ENCODE results near the gene ABHD2.
"Not testable (repeated sequence)": the region's sequence is repeated elsewhere in the genome, so short reads cannot be mapped to it uniquely, and the experiment has no call there.

ABHD2 gene

DNA sequence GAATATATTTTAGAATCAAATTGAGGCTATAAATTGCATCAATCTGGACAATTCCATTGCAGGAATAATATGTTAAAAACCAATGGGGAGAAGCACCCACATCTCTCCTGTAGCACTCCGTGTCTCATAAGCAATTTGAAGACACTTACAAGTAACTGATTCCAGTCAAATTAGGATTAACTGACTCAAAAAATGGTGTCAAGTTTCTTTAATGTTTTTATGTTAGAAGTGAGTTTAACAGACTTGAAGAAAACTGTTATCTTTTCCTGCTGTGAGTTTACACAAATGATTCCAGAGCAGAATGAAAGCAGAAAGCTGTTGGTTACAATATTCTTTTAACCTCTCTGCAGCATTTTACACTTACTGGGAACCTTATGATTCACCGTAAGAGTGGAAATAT, 109.9 kb downstream of the ABHD2 start:
- DNase-seq: no peak

DNA sequence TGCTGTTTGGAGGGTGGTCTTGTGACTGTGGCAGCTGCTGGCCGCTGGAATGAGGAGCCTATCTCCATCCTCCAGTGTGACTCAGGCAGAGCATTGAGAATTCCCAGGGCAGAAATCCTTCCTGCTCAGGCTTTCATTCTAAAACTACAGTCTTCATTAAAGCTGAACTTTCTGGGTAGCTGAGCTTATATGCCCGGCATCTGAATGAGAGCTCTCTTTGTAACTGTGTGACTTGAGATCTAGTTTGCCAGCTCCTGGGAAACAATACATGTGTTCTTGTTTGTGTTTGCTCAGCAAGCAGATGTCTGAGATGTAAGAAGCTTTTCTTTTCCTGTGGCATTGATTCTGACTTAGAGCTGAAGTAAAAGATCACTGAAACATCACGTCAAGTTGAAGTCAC, 110.7 kb downstream of the ABHD2 start:
- no peak for DNase-seq

DNA sequence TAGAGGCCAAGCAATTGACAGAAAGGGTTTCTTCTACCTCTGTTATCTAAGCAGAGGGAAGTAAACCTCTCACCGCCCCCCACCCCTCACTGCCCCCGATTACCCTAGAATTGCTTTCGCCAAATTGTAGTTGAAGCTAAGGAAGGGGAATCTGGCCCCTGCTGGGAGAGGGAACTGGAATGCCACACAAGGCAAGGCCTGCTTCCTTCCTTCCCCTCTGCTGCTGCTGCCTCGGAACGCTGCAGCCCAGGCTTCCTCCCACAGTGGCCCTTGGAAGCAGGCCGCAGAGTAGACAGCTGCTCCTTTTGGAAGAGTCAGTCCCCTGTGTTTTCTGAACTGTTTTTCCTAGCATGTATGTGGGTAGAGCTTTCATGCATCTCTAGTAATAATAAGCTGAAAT, 111.5 kb downstream of the ABHD2 start:
- DNase-seq: no peak

DNA sequence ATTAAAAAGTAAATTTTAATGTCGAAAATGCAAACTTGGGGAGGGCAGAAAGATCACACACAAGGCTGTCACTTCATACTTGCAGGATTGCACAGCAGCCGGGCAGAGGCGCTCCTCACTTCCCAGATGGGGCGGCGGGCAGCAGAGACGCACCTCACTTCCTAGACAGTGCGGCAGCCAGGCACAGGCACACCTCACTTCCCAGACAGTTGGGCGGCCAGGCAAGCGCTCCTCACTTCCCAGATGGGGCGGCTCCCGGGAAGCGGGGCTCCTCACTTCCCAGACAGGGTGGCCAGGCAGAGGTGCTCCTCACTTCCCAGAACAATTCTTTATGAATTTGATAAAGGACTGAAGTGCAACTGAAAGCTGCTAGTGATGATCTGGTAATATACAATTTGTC, 111.9 kb downstream of the ABHD2 start:
- DNase-seq: no peak

DNA sequence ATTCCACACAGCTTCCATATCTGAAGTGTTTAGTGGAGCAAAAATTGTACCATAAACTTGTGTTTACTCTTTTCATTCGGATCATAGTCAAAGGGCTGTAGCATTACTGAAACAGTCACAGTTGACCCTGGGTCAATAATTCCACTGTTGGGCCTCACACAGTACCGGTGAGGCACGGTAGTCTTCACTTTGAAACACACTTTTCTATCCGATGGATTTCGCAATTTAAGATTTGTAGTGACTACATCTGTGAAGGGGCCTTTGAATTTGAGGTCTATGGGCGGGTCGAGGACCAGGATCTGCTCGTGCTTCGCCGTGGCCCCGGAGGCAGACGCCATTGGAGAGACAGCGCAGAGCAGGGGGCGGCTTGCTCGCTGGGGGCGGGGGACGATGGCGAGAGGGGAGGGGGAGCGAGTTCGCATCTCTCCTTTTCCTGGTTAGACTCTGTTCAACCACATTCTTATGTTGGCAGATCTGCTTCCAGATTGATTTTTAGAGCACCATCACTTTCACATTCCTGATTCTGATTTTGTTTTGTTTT, 113.3 kb downstream of the ABHD2 start:
- no peak for DNase-seq

DNA sequence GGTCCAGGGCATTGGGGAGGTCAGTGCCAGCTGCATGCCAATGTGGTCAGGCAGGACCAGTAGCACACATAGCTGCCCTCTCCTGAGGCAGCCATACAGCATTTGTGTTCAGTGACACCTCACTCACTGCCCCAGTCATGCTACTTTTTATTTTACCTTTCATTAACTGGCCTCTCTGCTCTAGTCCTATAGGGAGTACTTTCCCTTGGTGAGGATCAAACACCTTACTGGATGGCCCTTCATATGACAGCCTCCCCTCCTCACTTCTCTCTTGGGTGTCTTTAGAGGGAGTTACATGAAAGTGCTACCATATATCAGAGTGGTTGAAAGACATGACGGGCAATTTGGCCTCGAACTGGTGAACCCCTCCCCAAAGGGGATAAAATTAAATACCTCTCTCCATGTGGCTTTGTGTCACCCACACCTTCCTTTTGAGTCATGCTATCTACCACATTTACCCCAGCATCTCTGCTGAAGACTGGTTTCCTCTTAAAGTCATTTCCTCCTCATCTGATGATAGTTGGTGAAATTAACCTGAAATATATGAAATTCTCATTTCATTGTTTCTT, 115.5 kb downstream of the ABHD2 start:
- peak; percentile 3 for DNase-seq

DNA sequence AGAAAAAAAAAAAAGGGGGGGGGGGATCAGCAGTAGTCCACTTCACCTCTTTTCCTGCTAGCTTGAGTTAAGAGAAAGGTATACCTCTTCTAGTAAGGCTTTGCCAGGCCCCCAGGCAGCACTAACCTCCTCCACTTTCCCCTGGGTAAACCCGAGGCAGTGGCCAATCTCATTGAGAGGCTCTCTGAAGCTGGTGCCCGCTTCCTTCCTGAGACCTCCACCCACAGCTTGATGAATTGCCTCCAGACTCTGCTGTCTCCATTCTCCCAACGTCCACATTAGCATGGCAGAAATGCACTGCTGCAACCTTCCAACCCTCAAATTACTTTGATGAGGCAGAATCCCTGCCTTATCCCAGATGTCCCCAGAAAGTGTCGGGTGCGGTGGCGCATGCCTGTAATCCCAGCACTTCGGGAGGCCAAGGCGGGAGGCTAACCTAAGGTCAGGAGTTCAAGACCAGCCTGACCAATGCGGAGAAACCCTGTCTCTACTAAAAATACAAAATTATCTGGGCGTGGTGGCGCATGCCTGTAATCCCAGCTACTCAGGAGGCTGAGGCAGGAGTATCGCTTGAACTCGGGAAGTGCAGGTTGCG, 117.8 kb downstream of the ABHD2 start:
- DNase-seq: no peak

DNA sequence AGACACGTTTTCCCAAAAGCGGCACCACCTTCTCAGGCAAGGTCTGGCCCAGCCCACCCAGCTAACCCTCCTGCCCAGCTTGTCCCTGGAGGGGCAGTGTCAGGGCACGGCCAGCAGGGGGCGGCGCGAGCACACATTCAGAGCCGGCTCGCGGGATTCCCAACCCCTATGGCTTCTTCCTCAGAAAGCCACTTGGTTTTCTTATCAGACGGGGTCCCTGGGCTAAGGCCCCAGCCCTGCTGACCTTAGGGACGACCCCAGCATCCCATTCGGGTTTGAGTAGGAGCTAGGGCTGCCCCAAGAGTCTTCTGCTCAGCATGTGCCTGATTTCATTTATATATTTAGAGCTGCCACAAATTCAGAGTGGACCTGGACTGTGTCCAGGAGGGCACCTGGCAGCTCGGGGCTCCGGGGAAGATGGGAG, 118.7 kb downstream of the ABHD2 start:
- peak; percentile 80 for DNase-seq

DNA sequence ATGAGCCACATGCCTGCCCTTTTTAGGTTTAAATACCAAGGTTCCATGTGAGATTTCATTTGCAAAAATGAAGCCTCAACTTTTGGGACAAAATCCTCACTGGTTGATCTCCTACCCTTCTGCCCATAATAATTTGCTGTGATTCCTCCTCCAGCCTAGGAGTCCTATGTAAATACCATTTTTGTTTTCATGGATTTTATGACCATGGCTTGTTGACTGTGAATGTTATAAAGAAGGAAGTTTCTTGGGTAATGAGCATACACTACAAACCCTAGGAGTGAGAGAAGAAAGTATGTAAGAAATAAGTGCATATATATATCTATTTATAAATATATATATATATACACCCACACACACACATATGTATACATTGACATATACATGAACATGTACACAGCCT, 120.0 kb downstream of the ABHD2 start:
- DNase-seq: no peak

DNA sequence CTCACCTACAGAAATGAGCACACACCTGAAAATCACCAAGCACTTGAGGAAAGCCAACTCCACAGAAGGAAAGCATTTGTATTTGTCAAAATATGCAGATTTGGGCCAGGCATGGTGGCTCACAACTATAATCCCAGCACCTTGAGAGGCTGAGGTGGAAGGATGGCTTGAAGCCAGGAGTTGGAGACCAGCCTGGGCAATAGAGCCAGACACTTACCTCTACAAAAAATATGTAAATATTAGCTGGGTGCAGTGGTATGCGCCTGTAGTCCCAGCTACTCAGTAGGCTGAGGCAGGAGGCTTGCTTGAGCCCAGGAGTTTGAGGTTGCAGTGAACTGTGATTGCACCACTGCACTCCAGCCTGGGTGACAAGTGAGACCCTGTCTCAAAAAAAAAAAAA, 120.8 kb downstream of the ABHD2 start:
- DNase-seq: no peak

DNA sequence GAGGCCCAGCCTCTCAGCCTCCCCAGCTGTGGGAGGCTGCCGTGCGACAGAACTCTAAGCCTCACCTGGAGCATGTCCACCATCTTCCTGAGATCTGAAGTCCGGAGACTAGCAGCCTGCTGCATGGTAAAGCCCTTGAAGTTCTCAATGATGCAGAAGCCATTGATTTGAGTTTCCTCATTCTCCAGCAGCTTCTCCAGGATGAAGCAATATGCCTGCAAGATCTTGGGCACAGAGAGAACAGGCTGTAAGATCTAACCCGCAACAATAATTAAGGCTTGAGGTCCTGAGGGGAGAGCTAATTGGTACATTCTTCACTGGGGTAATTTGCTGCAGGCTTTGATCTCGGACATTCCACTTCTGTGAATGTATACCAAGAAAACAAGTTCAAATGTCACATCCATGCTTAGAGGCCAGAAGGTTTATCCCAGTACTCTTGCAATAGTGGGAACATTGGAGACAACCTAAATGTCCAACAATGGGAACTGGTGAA, 123.5 kb downstream of the ABHD2 start:
- no peak for DNase-seq

DNA sequence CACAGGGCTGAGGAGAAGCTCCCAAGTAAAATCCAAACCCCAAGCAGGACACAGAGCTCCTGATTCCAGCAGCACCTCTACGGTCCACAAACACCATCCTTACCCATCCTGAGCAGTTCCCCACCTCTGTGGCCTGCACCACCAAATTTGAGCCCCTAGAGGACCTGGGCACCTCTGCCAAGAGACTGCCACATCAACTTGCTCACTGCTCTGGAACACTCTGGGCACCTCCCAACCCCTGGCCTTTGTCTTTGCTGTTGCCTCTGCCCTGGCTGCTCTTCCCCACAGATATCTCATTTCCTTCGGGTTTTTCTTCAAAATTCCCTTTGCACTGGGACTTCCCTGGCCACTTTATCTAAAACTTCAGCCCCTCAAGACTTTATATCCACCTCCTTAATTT, 127.4 kb downstream of the ABHD2 start:
- DNase-seq: no peak

DNA sequence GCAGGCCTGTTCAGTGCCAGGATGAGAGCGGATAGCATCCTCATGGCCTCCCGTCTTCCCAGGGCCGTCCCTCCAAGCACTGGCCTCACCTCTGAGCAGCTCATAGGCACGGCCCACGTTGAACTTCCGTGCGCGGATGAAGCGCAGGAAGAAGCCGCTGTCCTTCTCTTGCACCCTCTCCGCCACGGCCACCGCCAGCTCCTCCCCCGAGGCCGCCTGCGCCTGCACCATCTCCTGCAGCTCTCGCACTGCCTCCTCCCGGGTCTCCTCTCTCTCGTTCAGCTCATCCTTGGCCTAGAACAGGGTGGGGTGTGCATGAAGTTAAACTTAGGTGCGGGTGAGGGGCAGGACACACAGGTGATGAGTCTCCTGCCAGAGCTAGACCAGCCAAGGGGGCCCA, 128.8 kb downstream of the ABHD2 start:
- no peak for DNase-seq

DNA sequence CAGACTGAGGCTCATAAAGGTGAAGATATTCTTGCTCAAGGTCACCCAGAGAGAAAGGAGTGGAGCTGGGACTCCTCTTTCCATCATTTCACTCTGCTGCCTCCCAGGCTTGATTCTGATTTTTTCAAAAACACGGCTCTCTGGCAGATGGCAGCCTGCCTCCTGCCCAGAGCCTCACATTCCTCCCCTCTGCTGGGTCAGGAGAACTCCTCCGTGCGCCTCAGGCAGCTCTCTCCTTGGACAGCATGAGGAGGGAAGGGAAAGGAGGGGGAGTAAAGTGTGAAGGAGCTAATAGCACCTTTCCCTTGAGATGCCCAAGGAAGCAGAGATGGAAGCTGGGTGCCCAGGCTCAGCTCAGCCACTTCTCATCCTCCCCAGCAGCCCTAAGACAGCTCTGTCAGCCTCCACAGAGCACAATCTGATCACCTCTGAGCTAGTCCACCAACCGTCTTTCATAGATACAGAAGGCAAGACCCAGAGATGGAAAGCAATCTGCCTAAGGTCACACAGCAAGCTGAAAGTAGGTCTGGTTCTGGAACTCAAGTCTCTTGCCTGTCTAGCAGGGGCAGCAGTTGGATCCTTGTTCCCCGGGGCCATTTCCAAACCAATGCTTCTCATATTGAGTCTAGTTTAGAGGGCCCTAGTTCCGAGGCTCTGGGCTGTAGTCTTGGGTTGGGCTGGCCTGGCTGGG, 129.6 kb downstream of the ABHD2 start:
- DNase-seq: no peak

DNA sequence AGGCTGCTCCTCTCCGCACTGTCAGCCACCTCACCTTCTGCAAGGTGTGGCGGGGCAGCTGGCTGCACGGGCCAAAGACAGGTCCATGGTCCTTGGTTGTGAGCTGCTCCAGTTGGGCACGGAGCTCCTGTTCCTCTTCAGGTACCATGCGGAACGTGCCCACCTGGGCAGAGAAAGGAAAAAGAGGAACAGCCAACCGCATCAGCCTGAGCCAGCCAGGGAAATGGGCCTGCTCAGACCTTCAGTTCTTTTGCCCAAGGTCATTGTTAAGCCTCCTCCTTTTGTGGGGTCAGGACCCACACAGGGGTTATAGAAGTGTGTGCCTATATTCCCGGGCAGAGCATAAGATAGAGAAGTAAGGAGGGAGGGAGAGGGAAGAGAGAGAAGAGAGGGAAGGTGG, 130.3 kb downstream of the ABHD2 start:
- no peak for DNase-seq

DNA sequence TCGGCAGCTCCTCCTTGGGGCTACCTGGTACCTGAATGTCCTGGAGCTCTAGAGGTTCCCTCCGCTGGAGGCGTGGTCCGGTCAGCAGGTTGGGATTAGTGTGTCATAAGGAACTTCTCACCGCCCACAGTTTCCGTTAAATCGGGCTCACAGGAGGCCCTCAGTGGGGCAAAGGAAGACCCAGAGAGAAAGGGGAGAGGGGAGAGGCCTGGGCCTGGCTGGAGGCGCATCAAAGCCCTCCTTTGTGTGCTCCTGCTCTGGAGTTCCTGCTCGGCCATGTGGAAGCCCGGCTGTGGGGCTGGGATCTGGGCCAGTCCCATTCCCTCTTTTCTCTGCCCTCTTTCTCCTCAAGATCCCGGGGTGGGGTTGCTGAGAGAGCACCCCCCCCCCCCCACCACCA, 133.3 kb downstream of the ABHD2 start, which contains the start of gene RLBP1:
TSS of gene RLBP1 (minus strand) at position 37 of the 400 bp plus-strand sequence. CDS start 2,604 bp downstream, outside the sequence.
- DNase-seq: no peak

DNA sequence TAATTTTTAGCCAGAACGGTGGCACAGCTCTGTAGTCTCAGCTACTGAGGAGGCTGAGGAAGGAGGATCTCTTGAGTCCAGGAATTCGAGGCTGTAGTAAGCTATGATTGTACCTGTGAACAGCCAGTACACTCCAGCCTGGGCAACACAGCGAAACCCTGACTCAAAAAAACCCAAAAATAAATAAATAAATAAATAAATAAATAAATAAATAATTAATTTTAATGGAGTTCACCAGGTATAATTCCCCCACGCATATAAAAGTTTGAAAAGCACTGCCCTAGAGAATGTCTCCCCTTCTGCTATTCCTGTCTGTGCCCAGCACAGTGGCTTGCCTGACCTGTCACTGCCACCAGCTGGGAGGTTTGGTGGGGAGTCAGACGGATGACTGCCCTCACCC, 137.3 kb downstream of the ABHD2 start:
- no peak for DNase-seq

DNA sequence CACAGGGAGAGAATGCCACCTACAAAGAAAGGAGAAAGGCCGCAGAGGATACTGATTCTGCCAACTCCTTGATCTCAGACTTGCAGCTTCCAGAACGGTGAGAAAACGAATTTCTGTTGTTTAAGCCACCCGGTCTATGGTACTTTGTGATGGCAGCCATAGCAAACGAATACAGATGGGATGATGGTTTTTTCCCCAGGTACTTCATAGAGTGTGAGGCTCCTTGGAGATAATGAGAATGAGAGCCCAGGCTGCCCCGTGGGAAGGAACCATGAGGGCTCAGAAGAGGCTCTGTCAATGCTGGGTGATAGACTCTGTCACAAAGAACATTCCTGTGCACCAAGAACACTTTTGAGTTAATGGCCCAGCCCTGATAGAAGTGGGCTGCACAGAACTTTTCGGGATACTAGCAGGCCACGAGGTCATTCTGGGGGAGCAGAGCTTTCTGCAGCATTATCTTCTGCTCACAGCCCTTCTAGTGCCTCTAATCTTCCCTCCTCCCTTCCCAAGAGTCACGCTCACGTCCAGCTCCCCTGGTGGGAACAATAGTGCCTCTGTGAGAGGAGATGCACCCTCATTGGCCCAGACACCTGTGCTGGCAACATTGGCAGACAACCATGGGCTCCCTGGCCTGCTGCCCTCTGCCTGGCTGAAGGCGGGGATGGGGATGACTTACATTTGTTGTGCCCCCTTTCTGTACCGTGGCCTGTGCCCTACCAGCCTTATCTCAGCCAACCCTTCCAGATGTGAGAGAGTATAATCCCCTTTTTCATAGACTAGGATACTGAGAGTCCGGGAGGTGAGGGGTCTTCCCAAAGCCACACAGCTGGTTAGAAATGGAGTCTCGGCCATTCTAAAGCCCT, 138.3 kb downstream of the ABHD2 start:
- no peak for DNase-seq

DNA sequence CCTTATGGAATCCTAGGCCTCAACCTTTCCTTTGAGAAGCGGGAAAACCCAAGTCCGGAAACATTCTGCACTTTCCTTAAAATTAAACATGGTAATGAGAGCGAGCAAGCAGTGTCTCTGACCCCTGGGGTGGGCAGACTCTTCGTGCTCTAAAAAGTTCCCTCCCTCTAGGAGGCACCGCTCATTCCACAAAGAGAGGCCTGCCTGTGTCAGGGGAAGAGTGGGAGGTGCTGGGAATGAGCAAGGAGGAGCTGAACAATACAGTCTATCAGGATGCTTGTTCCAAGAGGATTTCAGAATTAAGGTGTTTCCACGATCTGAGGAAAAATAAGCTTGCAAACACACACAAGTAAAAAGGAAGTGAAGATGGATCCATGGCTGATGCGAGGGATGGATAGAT, 139.2 kb downstream of the ABHD2 start:
- no peak for DNase-seq

DNA sequence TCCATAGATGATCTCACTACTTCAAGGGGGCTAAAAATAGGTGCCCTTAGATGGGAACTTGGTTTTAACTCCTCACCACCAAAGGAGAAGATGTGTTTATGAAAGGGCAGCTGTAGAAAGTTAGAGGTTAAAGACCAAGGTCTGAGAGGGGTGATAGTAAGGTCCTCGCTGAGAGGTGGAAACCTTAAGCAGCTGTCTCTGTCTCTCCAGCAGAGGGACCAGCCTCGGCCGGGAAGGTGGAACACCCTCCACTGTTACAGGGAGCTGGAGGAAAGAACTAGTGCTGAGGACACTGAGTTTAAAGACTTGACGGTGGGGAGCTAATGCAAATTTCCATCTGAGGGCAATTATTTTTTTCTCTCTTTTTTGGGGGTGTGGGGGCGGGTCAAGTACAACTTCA, 142.0 kb downstream of the ABHD2 start:
- no peak for DNase-seq

DNA sequence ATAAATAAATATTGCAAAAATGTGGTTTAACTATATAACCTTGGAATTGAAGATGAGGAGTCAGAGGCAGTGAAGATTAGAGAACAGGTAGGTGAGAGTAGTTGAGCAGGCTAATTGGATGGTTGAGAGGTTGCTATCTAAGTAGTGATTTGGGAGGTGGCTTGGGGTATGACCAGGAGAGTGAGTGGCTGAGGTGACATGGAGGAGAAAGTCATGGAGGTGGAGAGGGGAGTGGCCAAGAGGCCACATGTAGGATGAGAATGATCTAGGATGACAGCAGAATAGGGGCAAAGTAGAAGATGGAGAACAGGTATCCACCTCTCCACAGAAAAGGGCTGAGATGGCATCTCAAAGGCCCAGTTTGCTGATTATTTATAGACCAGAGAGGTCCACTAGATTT, 143.6 kb downstream of the ABHD2 start:
- DNase-seq: no peak

DNA sequence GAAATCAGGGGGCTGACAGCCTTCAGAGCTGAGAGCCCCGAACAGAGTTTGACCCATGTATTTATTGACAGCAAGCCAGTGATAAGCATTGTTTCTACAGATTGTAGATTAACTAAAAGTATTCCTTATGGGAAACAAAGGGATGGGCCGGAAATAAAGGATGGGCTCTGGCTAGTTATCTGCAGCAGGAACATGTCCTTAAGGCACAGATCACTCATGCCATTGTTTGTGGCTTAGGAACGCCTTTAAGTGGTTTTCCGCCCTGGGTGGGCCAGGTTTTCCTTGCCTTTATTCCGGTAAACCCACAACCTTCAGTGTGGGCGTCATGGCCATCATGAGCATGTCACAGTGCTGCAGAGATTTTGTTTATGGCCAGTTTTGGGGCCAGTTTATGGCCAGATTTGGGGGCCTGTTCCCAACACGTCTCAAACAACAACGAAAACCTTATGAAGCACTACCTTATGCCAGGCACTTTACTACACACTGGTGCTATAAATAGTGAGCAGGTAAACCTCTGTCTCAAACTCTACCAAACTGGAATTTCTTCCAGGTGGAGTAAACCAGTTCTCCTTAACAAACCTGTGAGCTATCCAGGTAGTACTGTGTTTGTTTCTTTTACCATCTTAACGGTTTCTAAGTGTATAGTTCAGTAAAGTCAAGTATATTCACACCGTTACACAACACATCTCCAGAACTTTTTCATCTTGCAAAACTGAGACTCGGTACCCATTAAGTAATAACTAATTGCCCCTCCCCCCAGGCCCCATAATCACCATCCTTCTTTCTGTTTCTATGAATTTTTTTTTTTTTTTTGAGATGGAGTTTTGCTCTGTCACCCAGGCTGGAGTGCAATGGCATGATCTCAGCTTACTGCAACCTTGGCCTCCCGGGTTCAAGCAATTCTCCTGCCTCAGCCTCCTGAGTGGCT, 151.9 kb downstream of the ABHD2 start:
- not testable (repeated sequence) for DNase-seq

All from CD4-positive, alpha-beta T cell treated with Interleukin-6 for 4 hours (primary cell).